MV-4-11 (cell line): ENCODE data around the gene SLC41A1.

Experiments used
- DNase-seq: peaks from one replicate; lab custom pipeline; 2025; lab: John Stamatoyannopoulos, UW

The SLC41A1 gene

GRCh38 chr1:205787287-205787916 lies 25.6 kb downstream of the SLC41A1 start:
- DNase-seq: no peak

DNA sequence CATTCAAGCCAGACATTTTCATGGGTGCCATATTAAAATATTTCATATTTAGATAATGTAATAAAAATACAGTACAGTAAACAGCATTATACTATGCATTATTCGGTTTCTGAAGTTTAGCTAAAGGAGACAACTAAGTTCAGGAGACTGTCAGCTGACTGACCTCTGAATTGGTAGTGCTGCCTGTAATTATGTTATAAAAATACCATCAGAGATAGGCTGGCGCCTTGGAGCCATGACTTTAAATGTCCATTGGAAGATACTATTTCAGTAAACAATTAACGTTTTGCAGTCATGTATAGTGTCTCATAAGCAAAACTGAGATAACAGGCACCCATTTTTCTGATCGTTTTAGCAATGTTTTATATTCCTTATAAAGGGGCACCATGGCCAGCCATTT lies 26.4 kb downstream of the SLC41A1 start:
- DNase-seq: no peak

GRCh38 chr1:205785446-205785845 lies 27.6 kb downstream of the SLC41A1 start:
- DNase-seq: no peak

DNA sequence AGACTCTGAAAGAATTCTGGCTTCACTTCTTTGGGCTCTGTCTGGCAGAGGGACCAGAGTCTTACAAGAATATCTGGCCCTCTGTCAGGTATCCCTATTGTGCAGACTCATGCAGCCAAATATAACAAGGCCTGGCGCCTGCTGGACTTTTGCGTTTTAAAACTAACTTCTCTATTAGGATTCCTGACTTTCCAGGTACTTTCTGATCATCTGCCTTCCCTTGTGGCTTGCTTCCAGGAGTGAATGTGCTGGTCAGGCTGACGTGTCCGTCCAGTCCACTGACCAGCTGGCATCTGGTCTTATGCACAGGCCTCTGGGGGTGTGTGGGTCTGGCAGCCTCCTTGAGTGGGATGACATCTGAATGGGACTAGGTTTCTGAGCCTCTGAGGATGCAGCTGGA lies 29.1 kb downstream of the SLC41A1 start:
- no peak for DNase-seq

GRCh38 chr1:205783433-205783795 lies 29.6 kb downstream of the SLC41A1 start:
- DNase-seq: no peak

- DNase-seq: peak; percentile 15
These were observed 30.2 kb downstream of the SLC41A1 start for GRCh38 chr1:205782627-205783432.

- no peak for DNase-seq
These were observed 32.7 kb downstream of the SLC41A1 start for GRCh38 chr1:205780335-205780734.

- DNase-seq: peak; percentile 75
These were observed 35.0 kb downstream of the SLC41A1 start for GRCh38 chr1:205777994-205778393.

- DNase-seq: peak; percentile 56
These were observed 37.3 kb downstream of the SLC41A1 start for GRCh38 chr1:205775717-205776056.

DNA sequence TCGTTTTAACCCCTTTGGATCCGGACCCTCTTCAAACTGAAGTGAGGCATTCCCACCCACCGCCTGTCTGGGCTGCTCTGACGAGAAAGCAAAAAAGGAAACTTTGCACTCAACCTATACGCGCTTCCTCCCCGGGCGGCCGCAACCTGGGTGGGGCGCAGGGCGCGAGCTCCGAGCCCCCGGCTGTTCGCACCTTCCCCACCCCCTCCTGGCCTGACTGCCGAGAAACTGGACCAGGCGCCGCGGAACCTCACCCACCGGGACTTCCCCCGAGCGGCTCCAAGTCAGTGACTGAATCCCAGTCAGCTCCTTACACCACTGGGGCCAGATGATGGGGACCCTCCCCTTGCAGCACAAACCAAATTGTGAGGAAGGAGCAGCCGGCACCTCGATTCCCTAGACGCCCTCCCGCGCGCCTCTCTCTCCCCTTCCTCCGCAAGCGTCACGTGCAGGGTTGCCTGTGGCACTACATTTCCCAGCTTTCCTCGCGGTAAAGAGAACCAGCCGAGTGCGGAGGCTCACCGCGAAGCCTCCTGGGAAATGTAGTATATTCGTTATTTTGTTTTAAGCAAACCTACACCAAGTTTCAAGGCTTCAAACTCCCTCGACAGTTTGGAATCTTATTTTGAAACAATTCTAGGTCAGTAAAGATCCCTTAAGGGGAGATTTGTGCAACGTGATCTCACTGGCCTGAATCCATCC lies 37.8 kb downstream of the SLC41A1 start, which contains the start of gene RAB29:
Gene RAB29 (minus strand): TSS at position 468 of the 702 bp plus-strand sequence. CDS start 526 bp downstream, outside the sequence.
- DNase-seq: peak; percentile 76

DNA sequence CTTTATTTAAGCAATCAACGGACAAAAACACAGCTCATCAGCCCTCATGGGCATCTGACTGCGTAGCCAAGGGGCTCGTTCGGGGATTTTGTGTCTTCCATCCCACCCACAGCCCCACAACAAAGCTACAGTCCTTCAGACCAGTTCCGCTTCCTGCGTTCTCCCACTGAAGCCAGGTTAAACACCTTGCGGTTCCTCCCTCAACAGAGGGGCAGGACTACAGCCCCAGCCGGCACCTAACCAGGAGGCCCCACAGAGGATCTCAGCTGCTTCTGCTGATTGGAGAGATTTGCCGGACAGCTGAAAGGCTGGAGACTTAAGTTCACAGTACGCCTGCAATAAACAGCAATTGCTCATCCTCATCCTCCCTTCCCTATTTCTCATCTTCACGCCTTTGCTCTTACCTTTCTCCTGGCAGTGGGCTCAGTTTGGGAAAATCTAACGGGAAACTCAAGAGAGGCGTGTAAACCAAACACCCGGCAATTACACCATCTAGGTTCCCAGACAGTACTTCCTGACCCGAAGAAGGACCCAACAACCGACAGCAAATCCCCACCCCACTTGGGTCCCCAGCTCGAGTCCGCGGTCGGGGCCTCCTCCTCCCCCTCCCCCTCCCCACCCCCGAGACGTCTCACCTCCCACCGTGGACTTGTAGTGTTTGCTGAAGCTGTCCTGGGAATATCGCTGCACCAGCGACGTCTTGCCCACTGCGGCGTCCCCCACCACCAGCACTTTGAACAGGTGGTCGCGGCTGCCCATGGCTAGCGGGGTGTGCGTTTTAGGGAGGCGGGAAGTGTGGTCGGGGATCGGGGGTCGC lies 38.6 kb downstream of the SLC41A1 start:
- no peak for DNase-seq

GRCh38 chr1:205772607-205773032 lies 40.4 kb downstream of the SLC41A1 start:
- no peak for DNase-seq

GRCh38 chr1:205770618-205771017 lies 42.4 kb downstream of the SLC41A1 start:
- no peak for DNase-seq

DNA sequence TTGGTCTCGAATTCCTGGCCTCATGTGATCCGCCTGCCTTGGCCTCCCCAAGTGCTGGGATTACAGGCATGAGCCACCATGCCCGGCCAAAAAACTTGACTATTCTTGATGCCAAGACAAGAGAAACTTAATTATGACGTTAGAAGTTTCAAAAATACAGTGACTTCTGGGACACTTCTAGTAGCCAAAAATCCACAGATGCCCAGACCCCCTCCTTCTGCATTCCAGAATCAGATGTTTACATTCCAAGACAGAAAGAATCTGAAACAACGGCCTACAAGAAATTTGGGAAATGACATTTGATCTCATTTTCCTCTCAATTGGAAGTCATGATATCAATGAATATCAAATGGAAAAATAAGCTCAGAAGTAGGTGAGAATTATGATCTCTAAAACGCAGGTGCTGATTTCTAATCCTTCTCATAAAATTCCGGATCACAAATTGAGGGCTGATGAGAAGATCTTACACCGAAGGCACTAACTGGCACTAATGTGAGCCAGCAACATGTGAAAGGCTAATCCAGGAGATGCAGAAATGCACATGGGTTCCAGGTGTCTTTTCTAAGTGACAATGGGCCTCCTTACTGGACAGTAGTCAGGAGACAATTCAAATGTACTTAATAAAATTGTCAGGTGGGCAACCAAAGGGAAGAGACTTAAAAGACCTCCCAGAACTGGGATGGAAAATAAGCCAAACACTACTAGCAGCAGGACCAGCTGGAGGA lies 43.2 kb downstream of the SLC41A1 start:
- DNase-seq: no peak

DNA sequence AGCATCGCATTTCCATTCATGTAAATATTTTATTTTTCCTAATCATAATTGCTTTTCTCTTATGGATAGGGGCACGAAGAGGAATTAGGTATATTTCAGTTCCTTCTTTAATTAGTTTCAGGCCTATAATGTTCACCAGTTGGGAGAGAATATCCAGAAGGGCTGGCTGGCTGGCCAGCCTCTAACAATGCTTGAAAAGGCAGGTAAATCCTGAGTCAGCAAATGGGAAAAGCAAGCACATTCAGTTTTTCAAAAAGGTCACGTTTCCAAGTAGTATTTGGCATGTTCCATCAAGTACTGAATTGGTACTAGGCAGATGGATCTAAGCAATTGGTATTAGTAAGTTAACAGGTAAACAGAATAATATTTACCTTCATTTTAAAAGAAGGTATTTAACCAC lies 45.8 kb downstream of the SLC41A1 start:
- no peak for DNase-seq

DNA sequence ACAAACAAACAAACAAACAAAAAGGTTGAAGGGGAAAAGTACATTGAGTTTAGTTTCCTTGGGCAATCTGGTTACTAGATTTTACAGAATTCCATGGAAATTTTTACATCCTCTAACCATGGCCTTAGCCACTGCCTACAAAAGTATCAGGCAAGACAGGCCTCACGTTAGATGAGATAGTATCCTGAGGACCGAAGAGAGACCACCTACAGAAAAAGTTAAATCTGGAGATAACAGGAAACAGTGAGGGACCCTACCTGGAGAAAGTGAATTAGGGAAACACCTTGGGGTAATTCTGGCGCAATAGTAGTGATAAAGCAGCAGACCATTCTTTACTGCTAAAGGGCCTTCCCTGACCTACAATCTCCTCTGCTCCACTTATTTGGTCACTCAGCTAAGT lies 46.4 kb downstream of the SLC41A1 start:
- DNase-seq: no peak

DNA sequence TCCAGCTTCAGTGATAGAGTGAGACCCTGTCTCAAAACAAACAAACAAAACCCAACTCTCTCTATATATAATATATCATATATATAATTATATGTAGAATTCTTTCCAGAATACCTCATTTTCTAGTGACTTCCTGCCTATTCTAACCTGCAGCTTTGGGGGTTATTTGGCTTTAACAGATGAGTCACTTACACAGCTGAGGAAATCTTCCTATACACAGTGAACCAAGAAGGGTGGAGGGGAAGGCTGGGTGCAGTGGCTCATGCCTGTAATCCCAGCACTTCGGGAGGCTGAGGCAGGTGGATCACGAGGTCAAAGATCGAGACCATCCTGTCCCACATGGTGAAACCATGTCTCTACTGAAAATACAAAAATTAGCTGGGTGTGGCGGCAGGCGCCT lies 47.0 kb downstream of the SLC41A1 start:
- no peak for DNase-seq

- DNase-seq: no peak
These were observed 48.4 kb downstream of the SLC41A1 start for GRCh38 chr1:205764578-205764977.

GRCh38 chr1:205763980-205764379 lies 49.0 kb downstream of the SLC41A1 start:
- no peak for DNase-seq

GRCh38 chr1:205760606-205761005 lies 52.4 kb downstream of the SLC41A1 start:
- no peak for DNase-seq

- no peak for DNase-seq
These were observed 56.4 kb downstream of the SLC41A1 start for GRCh38 chr1:205756552-205756951.
